PC-3 (cell line): ENCODE results near the gene ADPRHL1. TPM values are rescaled to one million over a fixed set of nuclear protein-coding genes. Genes with fewer than 3 reads are reported as not detected.

Experiments used
- ATAC-seq: fragments of 200-7000 bp; cut with Tn5 transposase; 2 replicates; pipeline ENCODE4 v1.9.1; 2020; ENCODE audit warnings: mild to moderate bottlenecking, moderate library complexity
- BruUV-seq: library from RNA; stranded (reverse); fragments of 400-500 nt; replicated peaks from 2 replicates; lab custom pipeline; 2021; lab: Mats Ljungman, UMichigan
- CTCF ChIA-PET: fragments of 300-600 bp; sonication (Branson Sonifier 250); formaldehyde crosslinking; loops from one replicate; lab custom pipeline; 2022; ENCODE audit warnings: antibody characterized with exemption; lab: Charles Lee
- POLR2A ChIA-PET: fragments of 300-600 bp; sonication (Branson Sonifier 250); formaldehyde crosslinking; loops from one replicate; lab custom pipeline; 2022; ENCODE audit warnings: antibody characterized with exemption; ENCODE audit not compliant: unreplicated experiment; lab: Charles Lee
- DNase-seq: peaks from one replicate; pipeline ENCODE4 v3.0.0-alpha.2; 2015
- H2AFZ ChIP-seq: fragments of 300-600 bp; sonication (generic); 2 replicates; pipeline ENCODE4 v1.6.0; 2016; ENCODE audit warnings: antibody characterized with exemption, low read length
- H3F3A ChIP-seq: fragments of 300-600 bp; sonication (generic); one replicate; pipeline ENCODE4 v1.6.0; 2017; ENCODE audit warnings: antibody characterized with exemption, low read length, control low read depth, mild to moderate bottlenecking; ENCODE audit not compliant: unreplicated experiment
- H3K27ac ChIP-seq: fragments of 300-600 bp; sonication (generic); 2 replicates; pipeline ENCODE4 v1.5.1; 2016; ENCODE audit warnings: mild to moderate bottlenecking, low read length
- H3K27me3 ChIP-seq: fragments of 300-600 bp; sonication (generic); 2 replicates; pipeline ENCODE4 v1.6.1; 2016; ENCODE audit warnings: low read length, mixed read lengths
- H3K36me3 ChIP-seq: fragments of 300-600 bp; sonication (generic); 2 replicates; pipeline ENCODE4 v1.6.1; 2016; ENCODE audit warnings: low read depth, mixed run types, low read length, mixed read lengths
- H3K4me1 ChIP-seq: fragments of 300-600 bp; sonication (generic); 2 replicates; pipeline ENCODE4 v1.5.1; 2016; ENCODE audit warnings: low read length; ENCODE audit not compliant: insufficient read depth
- H3K4me2 ChIP-seq: fragments of 300-600 bp; sonication (generic); 2 replicates; pipeline ENCODE4 v1.6.0; 2016; ENCODE audit warnings: low read length
- H3K4me3 ChIP-seq: fragments of 300-600 bp; sonication (generic); 2 replicates; pipeline ENCODE4 v1.5.1; 2016; ENCODE audit warnings: mild to moderate bottlenecking, low read length, mixed read lengths
- H3K79me2 ChIP-seq: fragments of 300-600 bp; sonication (generic); 2 replicates; pipeline ENCODE4 v1.6.1; 2017; ENCODE audit warnings: low read length, mixed read lengths
- H3K9ac ChIP-seq: fragments of 300-600 bp; sonication (generic); 2 replicates; pipeline ENCODE4 v1.6.0; 2016; ENCODE audit warnings: mild to moderate bottlenecking, low read length
- H3K9me2 ChIP-seq: fragments of 300-600 bp; sonication (generic); replicated peaks from 2 replicates; pipeline ENCODE4 v1.6.1; 2016; ENCODE audit warnings: mixed run types, low read length, mixed read lengths
- H3K9me3 ChIP-seq: fragments of 300-600 bp; sonication (generic); 2 replicates; pipeline ENCODE4 v1.6.1; 2016; ENCODE audit warnings: low read length, mixed read lengths
- H4K20me1 ChIP-seq: fragments of 300-600 bp; sonication (generic); 2 replicates; pipeline ENCODE4 v1.6.1; 2016; ENCODE audit warnings: low read length, mixed read lengths
- CTCF ChIP-seq: fragments of 300-600 bp; sonication (generic); conservative IDR thresholded peaks from 2 replicates; pipeline ENCODE4 v1.5.1; 2017; ENCODE audit warnings: antibody characterized with exemption, low read depth, mild to moderate bottlenecking, low read length
- EZH2 ChIP-seq: fragments of 300-600 bp; sonication (generic); IDR thresholded peaks from one replicate; pipeline ENCODE4 v1.6.1; 2017; ENCODE audit warnings: antibody characterized with exemption, mild to moderate bottlenecking, low read length; ENCODE audit not compliant: unreplicated experiment
- EZH2phosphoT487 ChIP-seq: fragments of 300-600 bp; sonication (generic); IDR thresholded peaks from 2 replicates; pipeline ENCODE4 v1.6.1; 2018; ENCODE audit warnings: mild to moderate bottlenecking, antibody characterized with exemption, low read length, borderline replicate concordance
- intact Hi-C: fragments of 100-400 bp; cut with micrococcal nuclease; formaldehyde crosslinking; loops from 2 replicates; pipeline ENCODE4 v1.9.0; 2023
- total RNA-seq: library from RNA; depleted of rRNA; stranded (reverse); fragments of >200 nt; gene quantifications from 2 replicates; pipeline ENCODE4 v1.2.3, GENCODE V29; 2014

ADPRHL1 gene
- total RNA-seq, 1 experiment from 2014 or later, result 10.3 TPM

DNA sequence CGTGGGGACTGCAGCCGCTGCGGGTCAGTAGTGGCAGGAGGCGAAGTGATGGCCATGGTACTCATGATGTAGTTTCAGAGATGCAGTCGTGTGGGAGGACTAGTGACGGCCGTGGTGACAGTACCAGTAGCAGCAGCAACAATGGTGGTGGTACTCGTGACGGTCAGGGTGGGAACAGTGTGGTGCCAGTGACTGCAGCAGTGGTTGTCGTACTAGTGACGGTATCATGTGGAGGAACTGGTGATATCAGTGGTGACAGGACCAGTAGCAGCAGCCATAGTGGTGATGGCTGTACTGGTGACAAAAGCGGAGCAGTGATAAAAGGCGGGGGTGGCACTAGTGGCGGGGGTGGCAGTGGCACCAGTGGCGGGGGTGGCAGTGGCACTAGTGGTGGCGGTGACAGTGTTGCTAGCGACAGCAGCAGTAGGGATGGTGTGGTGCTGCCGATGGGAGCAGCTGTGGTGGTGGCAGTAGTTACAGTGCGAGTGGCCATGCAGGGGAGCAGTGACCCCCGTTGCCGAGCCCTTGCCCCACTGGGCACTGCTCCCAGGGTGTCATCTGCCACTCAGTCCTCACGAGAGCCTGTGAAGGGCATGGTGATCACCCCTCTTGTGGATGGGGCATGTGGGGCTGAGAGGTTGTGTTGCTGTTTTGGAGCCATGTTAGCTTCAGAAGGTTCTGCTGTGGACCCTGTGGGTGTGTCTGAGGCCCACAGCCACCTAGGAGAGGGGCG, 22.7 kb downstream of the ADPRHL1 start:
- ChIA-PET POLR2A (no interaction called here), CTCF (no interaction called here)
- Histone ChIP-seq H3F3A (no peaks in the 10 kb centered on the region), H3K4me3 (no peak overlapping the region), H3K27me3 (no peaks in the 10 kb centered on the region), H3K27ac (no peak overlapping the region), H4K20me1 (no peaks in the 10 kb centered on the region), H2AFZ (no peak overlapping the region), H3K36me3 (no peaks in the 10 kb centered on the region), H3K4me1 (no peaks in the 10 kb centered on the region), H3K9ac (no peak overlapping the region), H3K9me3 (no peaks in the 10 kb centered on the region), H3K4me2 (no peak overlapping the region), H3K9me2 (no peaks in the 10 kb centered on the region), H3K79me2 (no peaks in the 10 kb centered on the region)
- DNase-seq (no peak), ATAC-seq (no peak)
- intact Hi-C loops, result no loop called here
- no TSS peak for BruUV-seq
- TF ChIP-seq EZH2phosphoT487 (no peak), EZH2 (no peak), CTCF (no peak)

- Histone ChIP-seq H3K36me3 (no peaks in the 10 kb centered on the region), H3K9ac (no peak overlapping the region), H4K20me1 (no peaks in the 10 kb centered on the region), H3K9me2 (no peaks in the 10 kb centered on the region), H3K4me1 (no peaks in the 10 kb centered on the region), H3K27ac (no peak overlapping the region), H3F3A (no peaks in the 10 kb centered on the region), H3K4me2 (no peak overlapping the region), H2AFZ (no peak overlapping the region), H3K27me3 (no peaks in the 10 kb centered on the region), H3K4me3 (no peak overlapping the region), H3K79me2 (no peaks in the 10 kb centered on the region), H3K9me3 (no peaks in the 10 kb centered on the region)
- DNase-seq (no peak), ATAC-seq (no peak)
- TF ChIP-seq CTCF, result no peak
- TF ChIP-seq EZH2phosphoT487, result no peak
- TF ChIP-seq EZH2, result no peak
- POLR2A ChIA-PET, result no interaction called here
- no TSS peak for BruUV-seq
- intact Hi-C loops, result no loop called here
- CTCF ChIA-PET, result no interaction called here
Measured at GRCh38 chr13:113429608-113429985, 23.7 kb downstream of the ADPRHL1 start.

DNA sequence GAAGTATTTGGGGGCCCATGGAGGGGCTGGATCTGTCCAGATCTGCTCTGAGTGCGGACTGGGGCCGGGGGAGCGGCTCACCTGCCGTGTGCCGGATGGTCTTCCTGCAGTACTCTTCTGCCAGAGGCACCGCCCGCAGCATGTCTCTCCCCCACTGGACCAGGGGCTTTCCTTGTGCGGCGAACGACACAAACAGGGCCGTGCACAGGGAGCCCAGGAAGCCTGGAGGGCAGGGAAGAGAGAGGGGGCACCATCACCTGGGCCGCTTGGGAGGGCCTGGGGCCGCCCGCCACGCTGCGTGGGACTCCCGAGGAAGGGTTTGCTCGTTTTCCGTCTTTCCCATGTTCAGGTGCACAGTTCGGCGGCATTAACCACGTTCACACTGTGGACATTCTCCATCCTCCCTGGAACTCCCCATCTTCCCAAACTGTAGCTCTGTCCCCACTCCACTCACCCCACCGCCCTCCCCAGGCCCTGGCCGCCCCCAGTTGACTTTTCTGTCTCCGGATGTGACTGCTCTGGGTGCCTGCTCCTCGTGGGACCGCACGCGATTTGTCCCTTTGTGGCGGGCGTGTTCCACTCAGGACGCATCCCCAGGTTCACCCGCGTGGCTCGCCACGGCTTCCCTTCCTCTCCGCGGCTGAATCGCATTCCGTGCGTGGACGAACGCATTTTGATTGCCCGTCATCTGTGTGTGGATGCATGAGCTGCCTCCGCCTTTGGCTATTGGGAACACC, 24.2 kb downstream of the ADPRHL1 start:
- CTCF ChIA-PET, result no interaction called here
- Histone ChIP-seq H3K27ac (no peak overlapping the region), H3K27me3 (no peaks in the 10 kb centered on the region), H3K4me2 (no peak overlapping the region), H3K9ac (no peak overlapping the region), H3K4me3 (no peak overlapping the region), H3K9me3 (no peaks in the 10 kb centered on the region), H3F3A (no peaks in the 10 kb centered on the region), H3K36me3 (no peaks in the 10 kb centered on the region), H3K4me1 (no peaks in the 10 kb centered on the region), H3K79me2 (no peaks in the 10 kb centered on the region), H2AFZ (no peak overlapping the region), H3K9me2 (no peaks in the 10 kb centered on the region), H4K20me1 (no peaks in the 10 kb centered on the region)
- TF ChIP-seq CTCF (no peak), EZH2phosphoT487 (no peak), EZH2 (no peak)
- no peak for ATAC-seq
- intact Hi-C loops, result no loop called here
- POLR2A ChIA-PET, result no interaction called here
- no peak for DNase-seq
- no TSS peak for BruUV-seq
